ENCODE results near the gene CBX5. TPM values are rescaled to one million over a fixed set of nuclear protein-coding genes. Genes with fewer than 3 reads are reported as not detected.

CBX5 gene
- total and polyA plus RNA-seq, 9 of the 15 experiments (the other 6 are each of a cell fraction or from before 2014, with no cell fraction given) = 32.6 to 102 (median 59.2) TPM

- TF ChIP-seq SRF (CRISPR knock-in tag; IDR thresholded peaks at IDR 0.05) (no peak), JUND (IDR thresholded peaks at IDR 0.05; ENCODE audit: borderline replicate concordance, low read depth, low read length) (peak; percentile 81; the same call in 1 of the 2 replicates), JUND (tag; IDR thresholded peaks at IDR 0.05; ENCODE audit: borderline replicate concordance, low read depth, low read length) (peak; percentile 55; the same call in 2 of the 3 replicates), ZNF134 (CRISPR knock-in tag; conservative IDR thresholded peaks at IDR 0.05) (no peak), MEF2D (tag; conservative IDR thresholded peaks at IDR 0.05; ENCODE audit: low read depth) (no peak), SMARCE1 (IDR thresholded peaks at IDR 0.05) (peak; percentile 22; the same call in 1 of the 2 replicates), SMARCC2 (IDR thresholded peaks at IDR 0.05; ENCODE audit: low read depth) (peak; percentile 39; the same call in 1 of the 2 replicates), SMARCA4 (IDR thresholded peaks at IDR 0.05) (peak; percentile 43; the same call in 1 of the 2 replicates), U2AF2 (optimal IDR thresholded peaks at IDR 0.05; ENCODE audit: low read depth, low read length) (no peak), SMAD2 (IDR thresholded peaks at IDR 0.05; ENCODE audit: low read depth, low read length) (no peak), MTA1 (IDR thresholded peaks at IDR 0.05; ENCODE audit: borderline replicate concordance) (no peak), ATF7 (IDR thresholded peaks at IDR 0.05) (peak; percentile 80), RFX7 (CRISPR knock-in tag; IDR thresholded peaks at IDR 0.05) (no peak), ARID1B (IDR thresholded peaks at IDR 0.05) (peak; percentile 42; the same call in 1 of the 2 replicates)
These were observed 50.2 kb downstream of the CBX5 start (continued) for GRCh38 chr12:54229624-54230212.
